Measurements from ENCODE around the gene PDE9A. TPM values are rescaled to one million over a fixed set of nuclear protein-coding genes. Genes with fewer than 3 reads are reported as not detected.

PDE9A gene
- total RNA-seq, 1 experiment from 2014 or later = 8.4 TPM

- H3K79me2 ChIP-seq (ENCODE audit: low read depth) = no peaks in the 10 kb centered on the region
- intact Hi-C loops (cut with micrococcal nuclease; ENCODE audit: unreplicated experiment) = no loop called here
- ChIA-PET CTCF (no interaction called here), POLR2A (ENCODE audit: unreplicated experiment) (no interaction called here)
- H3K27me3 ChIP-seq (ENCODE audit: insufficient read depth, low read depth) = peaks cover 5% of the 10 kb centered on the region; the same call in 1 of the 2 replicates
- no peaks in the 10 kb centered on the region for H3K9me2 ChIP-seq (ENCODE audit: insufficient read depth)
- no peak overlapping the region for H3K27ac ChIP-seq
- no TSS peak for BruUV-seq (replicated peaks)
- H3K36me3 ChIP-seq (ENCODE audit: low read depth) = no peaks in the 10 kb centered on the region
- H2AFZ ChIP-seq = no peak overlapping the region
- DNase-seq = no peak
- H3K9me3 ChIP-seq (ENCODE audit: insufficient read depth, low read depth) = no peaks in the 10 kb centered on the region
- TF ChIP-seq, protein P1, sequence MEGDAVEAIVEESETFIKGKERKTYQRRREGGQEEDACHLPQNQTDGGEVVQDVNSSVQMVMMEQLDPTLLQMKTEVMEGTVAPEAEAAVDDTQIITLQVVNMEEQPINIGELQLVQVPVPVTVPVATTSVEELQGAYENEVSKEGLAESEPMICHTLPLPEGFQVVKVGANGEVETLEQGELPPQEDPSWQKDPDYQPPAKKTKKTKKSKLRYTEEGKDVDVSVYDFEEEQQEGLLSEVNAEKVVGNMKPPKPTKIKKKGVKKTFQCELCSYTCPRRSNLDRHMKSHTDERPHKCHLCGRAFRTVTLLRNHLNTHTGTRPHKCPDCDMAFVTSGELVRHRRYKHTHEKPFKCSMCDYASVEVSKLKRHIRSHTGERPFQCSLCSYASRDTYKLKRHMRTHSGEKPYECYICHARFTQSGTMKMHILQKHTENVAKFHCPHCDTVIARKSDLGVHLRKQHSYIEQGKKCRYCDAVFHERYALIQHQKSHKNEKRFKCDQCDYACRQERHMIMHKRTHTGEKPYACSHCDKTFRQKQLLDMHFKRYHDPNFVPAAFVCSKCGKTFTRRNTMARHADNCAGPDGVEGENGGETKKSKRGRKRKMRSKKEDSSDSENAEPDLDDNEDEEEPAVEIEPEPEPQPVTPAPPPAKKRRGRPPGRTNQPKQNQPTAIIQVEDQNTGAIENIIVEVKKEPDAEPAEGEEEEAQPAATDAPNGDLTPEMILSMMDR (conservative IDR thresholded peaks at IDR 0.05) = no peak
- TF ChIP-seq EZH2 (IDR thresholded peaks at IDR 0.05; ENCODE audit: low read depth) = no peak
- H3K4me3 ChIP-seq = no peak overlapping the region
- H3K4me2 ChIP-seq = no peak overlapping the region
- no peaks in the 10 kb centered on the region for H3F3A ChIP-seq (ENCODE audit: insufficient read depth, low read depth)
- H4K20me1 ChIP-seq (ENCODE audit: insufficient read depth) = no peaks in the 10 kb centered on the region
- H3K4me1 ChIP-seq (replicated peaks; ENCODE audit: insufficient read depth) = no peaks in the 10 kb centered on the region
These were observed 122.5 kb downstream of the PDE9A start for GRCh38 chr21:42775891-42776290.

GRCh38 chr21:42777064-42777756 lies 123.8 kb downstream of the PDE9A start:
- DNase-seq = no peak
- BruUV-seq (replicated peaks) = no TSS peak

DNA sequence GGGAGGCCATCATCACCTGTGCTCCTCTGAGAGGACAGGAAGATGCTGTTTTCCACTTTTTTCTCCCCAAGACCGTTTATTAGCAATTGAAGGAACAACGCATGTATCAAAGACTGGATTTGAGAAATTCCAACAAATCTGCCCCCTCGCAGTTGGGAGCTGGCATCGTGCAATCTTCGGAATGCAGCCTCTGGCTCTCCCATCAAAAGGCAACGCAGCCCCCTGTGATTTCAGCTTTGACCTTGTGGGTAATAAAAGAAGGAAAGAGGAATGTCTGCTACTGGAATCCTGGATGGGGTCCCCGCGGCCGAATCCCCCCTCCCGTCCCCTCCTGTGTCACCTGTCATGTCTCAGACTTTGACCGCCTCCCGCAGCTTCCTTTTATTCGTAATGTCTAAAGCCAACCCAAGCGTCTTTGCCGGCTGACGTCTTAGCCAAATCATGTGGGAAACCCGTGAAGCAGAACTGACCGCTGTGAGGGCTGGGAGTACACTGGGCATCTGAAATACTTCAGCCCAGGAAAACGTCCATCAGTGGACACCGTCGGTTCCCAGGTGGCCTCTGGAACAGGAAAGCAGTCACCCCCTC lies 124.4 kb downstream of the PDE9A start:
- H3K36me3 ChIP-seq (ENCODE audit: low read depth) = no peaks in the 10 kb centered on the region
- BruUV-seq (replicated peaks) = no TSS peak
- H4K20me1 ChIP-seq (ENCODE audit: insufficient read depth) = no peaks in the 10 kb centered on the region
- H3K4me3 ChIP-seq = no peak overlapping the region
- H3K4me1 ChIP-seq (replicated peaks; ENCODE audit: insufficient read depth) = no peaks in the 10 kb centered on the region
- no peak overlapping the region for H3K4me2 ChIP-seq
- DNase-seq = no peak
- H3K79me2 ChIP-seq (ENCODE audit: low read depth) = no peaks in the 10 kb centered on the region
- ChIA-PET CTCF (no interaction called here), POLR2A (ENCODE audit: unreplicated experiment) (no interaction called here)
- no peaks in the 10 kb centered on the region for H3K9me2 ChIP-seq (ENCODE audit: insufficient read depth)
- H3K27me3 ChIP-seq (ENCODE audit: insufficient read depth, low read depth) = peaks cover 6% of the 10 kb centered on the region; the same call in 1 of the 2 replicates
- no peak overlapping the region for H2AFZ ChIP-seq
- TF ChIP-seq EZH2 (IDR thresholded peaks at IDR 0.05; ENCODE audit: low read depth) = no peak
- TF ChIP-seq, protein P1 (conservative IDR thresholded peaks at IDR 0.05) = no peak
- intact Hi-C loops (cut with micrococcal nuclease; ENCODE audit: unreplicated experiment) = no loop called here
- H3K27ac ChIP-seq = no peak overlapping the region
- H3K9me3 ChIP-seq (ENCODE audit: insufficient read depth, low read depth) = no peaks in the 10 kb centered on the region
- no peaks in the 10 kb centered on the region for H3F3A ChIP-seq (ENCODE audit: insufficient read depth, low read depth)

More at GRCh38 chr21:42777064-42777756, 123.8 kb downstream of the PDE9A start:
- H3K4me3 ChIP-seq = no peak overlapping the region
- no peak overlapping the region for H3K4me2 ChIP-seq
- no peaks in the 10 kb centered on the region for H4K20me1 ChIP-seq (ENCODE audit: insufficient read depth)
- H2AFZ ChIP-seq = no peak overlapping the region
- ChIA-PET POLR2A (ENCODE audit: unreplicated experiment) (no interaction called here), CTCF (interaction anchor here (0.6 kb wide), 1 partner anchor 19 kb away, joined by 3 read pairs; no protein-coding TSS in a partner anchor)
- H3K36me3 ChIP-seq (ENCODE audit: low read depth) = no peaks in the 10 kb centered on the region
- H3K9me2 ChIP-seq (ENCODE audit: insufficient read depth) = no peaks in the 10 kb centered on the region
- H3K4me1 ChIP-seq (replicated peaks; ENCODE audit: insufficient read depth) = no peaks in the 10 kb centered on the region
- no peaks in the 10 kb centered on the region for H3F3A ChIP-seq (ENCODE audit: insufficient read depth, low read depth)
- TF ChIP-seq EZH2 (IDR thresholded peaks at IDR 0.05; ENCODE audit: low read depth) = no peak
- H3K9me3 ChIP-seq (ENCODE audit: insufficient read depth, low read depth) = no peaks in the 10 kb centered on the region
- H3K79me2 ChIP-seq (ENCODE audit: low read depth) = no peaks in the 10 kb centered on the region
- intact Hi-C loops (cut with micrococcal nuclease; ENCODE audit: unreplicated experiment) = no loop called here
- peaks cover 6% of the 10 kb centered on the region; the same call in 1 of the 2 replicates for H3K27me3 ChIP-seq (ENCODE audit: insufficient read depth, low read depth)
- H3K27ac ChIP-seq = no peak overlapping the region
